Uterus (tissue), 2 donors: ENCODE data around the gene SURF4.

Experiments used
- CTCF ChIP-seq, 4 experiments: fragments of 200-600 bp in 2 of 4; fragments of 450-650 bp in 2 of 4; sonication (generic) in 2 of 4; IDR thresholded peaks; one replicate each; pipeline ENCODE4 v1.5.1; 2016 to 2019; ENCODE audit warnings: antibody characterized with exemption in 4 of 4, mild to moderate bottlenecking in 2 of 4, moderate library complexity in 1 of 4
- POLR2A ChIP-seq, 2 donors: fragments of 450-650 bp; IDR thresholded peaks; one replicate each; pipeline ENCODE4 v1.6.1; 2016; ENCODE audit warnings: antibody characterized with exemption in 2 of 2, mild to moderate bottlenecking in 1 of 2, moderate library complexity in 1 of 2

GRCh38 chr9:133354766-133355165, 21.1 kb downstream of the SURF4 start:
- TF ChIP-seq CTCF (IDR thresholded peaks at IDR 0.05) (no peak), POLR2A (IDR thresholded peaks at IDR 0.05) (no peak)
